ENCODE results near the gene MYBPC2.

MYBPC2 gene

DNA sequence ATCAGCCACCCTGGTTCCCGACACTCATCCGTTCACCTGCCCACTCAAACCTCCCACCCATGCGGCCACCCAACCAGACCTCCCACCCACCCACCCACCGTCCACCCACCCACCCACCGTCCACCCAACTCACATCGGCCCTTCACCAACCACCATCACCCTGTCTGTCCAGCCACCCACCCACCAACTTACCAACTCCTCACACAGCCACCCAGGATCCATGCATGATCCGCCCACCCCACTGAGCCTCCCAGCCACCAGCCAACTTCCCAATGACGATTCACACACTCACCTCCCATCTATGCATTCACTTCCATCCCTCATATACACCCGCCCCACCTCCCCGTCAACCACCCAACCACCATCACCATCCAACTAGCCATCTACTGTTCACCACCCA lies 74.0 kb downstream of the MYBPC2 start:
- Histone ChIP-seq H3K4me1 (ENCODE audit: insufficient read depth, low read length) (no peaks in the 10 kb centered on the region), H3K27ac (ENCODE audit: low read depth, low read length) (no peak overlapping the region), H3K4me3 (ENCODE audit: low read length) (no peak overlapping the region), H3K9me3 (ENCODE audit: insufficient read depth, low read depth, low read length) (0 out of 2 replicates have a peak, but pooled peaks cover 3% of the 10 kb centered on the region), H3K36me3 (ENCODE audit: insufficient read depth, low read length) (no peaks in the 10 kb centered on the region), H3K27me3 (ENCODE audit: insufficient read depth, low read length) (peaks cover 3% of the 10 kb centered on the region; the same call in 1 of the 2 replicates), H3K9ac (ENCODE audit: low read depth, low read length) (no peak overlapping the region)
- WGBS: 86% methylated on average over 6 of the region's 10 CpGs

DNA sequence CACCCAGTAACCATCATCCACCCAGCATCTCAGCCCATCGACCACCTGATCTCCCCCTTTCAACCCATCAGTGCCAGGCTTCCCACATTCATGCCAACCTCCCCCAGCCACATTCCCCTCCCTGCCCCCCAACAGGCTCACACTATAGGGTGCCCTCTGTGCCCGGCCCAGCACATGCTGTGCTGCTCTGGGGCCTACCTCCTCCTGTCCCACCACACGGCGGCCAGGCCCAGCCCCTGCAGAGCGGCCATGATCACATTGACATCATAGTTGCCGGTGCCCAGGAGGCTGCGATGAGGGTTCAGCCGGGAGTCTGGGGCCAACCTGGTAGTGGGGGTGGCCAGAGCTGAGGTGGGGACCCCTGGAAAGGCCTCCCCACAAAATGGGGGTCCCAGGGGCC lies 74.7 kb downstream of the MYBPC2 start:
- Histone ChIP-seq H3K36me3 (ENCODE audit: insufficient read depth, low read length) (no peaks in the 10 kb centered on the region), H3K4me3 (ENCODE audit: low read length) (no peak overlapping the region), H3K4me1 (ENCODE audit: insufficient read depth, low read length) (no peaks in the 10 kb centered on the region), H3K27ac (ENCODE audit: low read depth, low read length) (no peak overlapping the region), H3K9me3 (ENCODE audit: insufficient read depth, low read depth, low read length) (0 out of 2 replicates have a peak, but pooled peaks cover 3% of the 10 kb centered on the region), H3K9ac (ENCODE audit: low read depth, low read length) (no peak overlapping the region), H3K27me3 (ENCODE audit: insufficient read depth, low read length) (peaks cover 3% of the 10 kb centered on the region; the same call in 1 of the 2 replicates)
- 91% methylated on average over 8 of the region's 8 CpGs for WGBS

DNA sequence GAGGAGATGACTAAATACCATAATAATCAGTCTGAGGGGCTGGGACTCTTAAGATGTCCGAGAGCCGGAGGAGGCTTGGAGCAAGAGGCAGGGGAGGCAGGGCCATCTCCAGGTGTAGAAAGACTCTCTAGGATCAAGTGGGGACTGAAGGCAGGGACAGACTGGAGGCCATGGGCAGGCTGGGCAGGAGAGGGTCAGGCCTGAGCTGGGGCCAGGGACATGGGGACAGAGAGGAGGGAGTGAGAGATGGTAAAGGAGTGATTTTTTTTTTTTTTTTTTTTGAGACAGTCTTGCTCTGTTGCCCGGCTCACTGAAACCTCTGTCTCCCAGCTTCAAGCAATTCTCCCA lies 76.1 kb downstream of the MYBPC2 start:
- no peaks in the 10 kb centered on the region for H3K4me1 ChIP-seq (ENCODE audit: insufficient read depth, low read length)
- H3K4me3 ChIP-seq (ENCODE audit: low read length): no peak overlapping the region
- H3K36me3 ChIP-seq (ENCODE audit: insufficient read depth, low read length): no peaks in the 10 kb centered on the region
- no peak overlapping the region for H3K9ac ChIP-seq (ENCODE audit: low read depth, low read length)
- H3K9me3 ChIP-seq (ENCODE audit: insufficient read depth, low read depth, low read length): 0 out of 2 replicates have a peak, but pooled peaks cover 3% of the 10 kb centered on the region
- WGBS: 86% methylated on average over 3 of the region's 3 CpGs
- no peak overlapping the region for H3K27ac ChIP-seq (ENCODE audit: low read depth, low read length)
- peaks cover 3% of the 10 kb centered on the region; the same call in 1 of the 2 replicates for H3K27me3 ChIP-seq (ENCODE audit: insufficient read depth, low read length)

DNA sequence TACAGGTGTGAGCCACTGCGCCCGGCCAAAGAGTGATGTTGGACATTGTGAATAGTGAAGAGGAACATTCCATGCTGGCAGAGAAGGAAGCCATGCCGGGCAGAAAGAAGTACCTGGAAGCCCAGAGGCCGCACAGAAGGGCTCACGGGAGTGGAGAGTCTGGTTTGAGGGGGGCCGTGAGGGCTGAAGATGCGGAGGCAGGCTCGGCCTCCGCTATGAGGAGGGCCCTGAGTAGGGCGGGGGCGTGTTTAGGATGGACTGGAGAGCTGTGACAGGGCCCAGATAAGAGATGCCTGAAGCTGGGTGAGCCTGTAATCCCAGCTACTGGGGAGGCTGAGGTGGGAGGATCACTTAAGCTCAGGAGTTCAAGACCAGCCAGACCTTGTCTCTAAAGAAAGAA lies 76.7 kb downstream of the MYBPC2 start:
- 0 out of 2 replicates have a peak, but pooled peaks cover 3% of the 10 kb centered on the region for H3K9me3 ChIP-seq (ENCODE audit: insufficient read depth, low read depth, low read length)
- no peak overlapping the region for H3K27ac ChIP-seq (ENCODE audit: low read depth, low read length)
- peaks cover 3% of the 10 kb centered on the region; the same call in 1 of the 2 replicates for H3K27me3 ChIP-seq (ENCODE audit: insufficient read depth, low read length)
- no peaks in the 10 kb centered on the region for H3K4me1 ChIP-seq (ENCODE audit: insufficient read depth, low read length)
- no peak overlapping the region for H3K4me3 ChIP-seq (ENCODE audit: low read length)
- WGBS: 87% methylated on average over 11 of the region's 11 CpGs
- H3K36me3 ChIP-seq (ENCODE audit: insufficient read depth, low read length): no peaks in the 10 kb centered on the region
- H3K9ac ChIP-seq (ENCODE audit: low read depth, low read length): no peak overlapping the region

DNA sequence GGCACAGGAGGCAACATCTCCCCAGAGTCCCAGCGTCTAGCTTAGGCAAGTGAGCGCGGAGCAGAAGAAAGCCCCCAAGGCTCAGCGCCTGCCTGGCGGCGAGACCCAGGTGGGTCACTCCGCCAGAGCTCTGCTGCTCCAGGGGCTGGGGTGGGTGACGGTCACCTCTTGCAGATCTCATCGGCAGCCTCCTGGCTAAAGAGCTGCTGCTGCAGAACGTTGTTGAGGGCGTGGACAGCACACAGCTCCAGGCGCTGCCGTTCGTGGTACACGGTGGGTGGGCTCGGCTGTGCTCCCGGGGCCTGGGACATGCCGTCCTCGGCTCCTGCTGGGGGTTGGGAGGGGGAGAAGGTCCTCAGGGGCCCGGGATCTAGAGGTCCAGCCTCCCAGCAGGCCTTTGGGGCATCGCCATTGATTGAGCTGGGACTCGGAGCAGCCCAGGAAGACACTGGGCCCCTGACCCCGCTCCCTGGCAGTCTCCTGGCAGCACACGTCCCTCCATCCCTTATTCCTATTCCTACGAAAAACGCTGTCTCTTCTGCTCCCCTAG lies 77.5 kb downstream of the MYBPC2 start:
- Histone ChIP-seq H3K4me1 (ENCODE audit: insufficient read depth, low read length) (no peaks in the 10 kb centered on the region), H3K27ac (ENCODE audit: low read depth, low read length) (no peak overlapping the region), H3K36me3 (ENCODE audit: insufficient read depth, low read length) (no peaks in the 10 kb centered on the region), H3K27me3 (ENCODE audit: insufficient read depth, low read length) (peaks cover 3% of the 10 kb centered on the region; the same call in 1 of the 2 replicates), H3K9me3 (ENCODE audit: insufficient read depth, low read depth, low read length) (0 out of 2 replicates have a peak, but pooled peaks cover 3% of the 10 kb centered on the region), H3K9ac (ENCODE audit: low read depth, low read length) (peak overlapping the region; percentile 38; the same call in 1 of the 2 replicates), H3K4me3 (ENCODE audit: low read length) (peak overlapping the region; percentile 53)
- WGBS: 73% methylated on average over 26 of the region's 26 CpGs

DNA sequence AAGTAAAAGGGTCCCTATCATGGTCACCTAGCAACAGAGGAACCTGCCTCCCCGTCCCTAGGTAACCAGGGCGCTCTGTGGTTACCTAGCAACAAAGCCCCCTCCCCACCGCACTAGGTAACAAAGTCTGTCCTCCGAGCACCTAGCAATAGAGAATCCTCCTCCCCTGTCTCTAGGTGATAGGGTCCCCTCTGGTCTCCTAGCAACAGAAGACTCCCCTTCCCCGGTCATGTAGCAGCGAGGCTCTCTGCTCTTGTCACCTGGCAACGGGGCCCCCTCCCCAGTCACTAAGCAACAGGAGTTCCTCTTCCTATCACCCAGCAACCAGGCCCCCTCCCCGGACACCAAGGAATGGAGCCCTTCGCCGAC lies 78.0 kb downstream of the MYBPC2 start:
- 42% methylated on average over 10 of the region's 10 CpGs for WGBS
- 0 out of 2 replicates have a peak, but pooled peaks cover 3% of the 10 kb centered on the region for H3K9me3 ChIP-seq (ENCODE audit: insufficient read depth, low read depth, low read length)
- peak overlapping the region; percentile 53 for H3K4me3 ChIP-seq (ENCODE audit: low read length)
- peak overlapping the region; percentile 9; the same call in 1 of the 2 replicates for H3K27ac ChIP-seq (ENCODE audit: low read depth, low read length)
- H3K27me3 ChIP-seq (ENCODE audit: insufficient read depth, low read length): peaks cover 3% of the 10 kb centered on the region; the same call in 1 of the 2 replicates
- H3K9ac ChIP-seq (ENCODE audit: low read depth, low read length): peak overlapping the region; percentile 38
- no peaks in the 10 kb centered on the region for H3K36me3 ChIP-seq (ENCODE audit: insufficient read depth, low read length)
- H3K4me1 ChIP-seq (ENCODE audit: insufficient read depth, low read length): no peaks in the 10 kb centered on the region

DNA sequence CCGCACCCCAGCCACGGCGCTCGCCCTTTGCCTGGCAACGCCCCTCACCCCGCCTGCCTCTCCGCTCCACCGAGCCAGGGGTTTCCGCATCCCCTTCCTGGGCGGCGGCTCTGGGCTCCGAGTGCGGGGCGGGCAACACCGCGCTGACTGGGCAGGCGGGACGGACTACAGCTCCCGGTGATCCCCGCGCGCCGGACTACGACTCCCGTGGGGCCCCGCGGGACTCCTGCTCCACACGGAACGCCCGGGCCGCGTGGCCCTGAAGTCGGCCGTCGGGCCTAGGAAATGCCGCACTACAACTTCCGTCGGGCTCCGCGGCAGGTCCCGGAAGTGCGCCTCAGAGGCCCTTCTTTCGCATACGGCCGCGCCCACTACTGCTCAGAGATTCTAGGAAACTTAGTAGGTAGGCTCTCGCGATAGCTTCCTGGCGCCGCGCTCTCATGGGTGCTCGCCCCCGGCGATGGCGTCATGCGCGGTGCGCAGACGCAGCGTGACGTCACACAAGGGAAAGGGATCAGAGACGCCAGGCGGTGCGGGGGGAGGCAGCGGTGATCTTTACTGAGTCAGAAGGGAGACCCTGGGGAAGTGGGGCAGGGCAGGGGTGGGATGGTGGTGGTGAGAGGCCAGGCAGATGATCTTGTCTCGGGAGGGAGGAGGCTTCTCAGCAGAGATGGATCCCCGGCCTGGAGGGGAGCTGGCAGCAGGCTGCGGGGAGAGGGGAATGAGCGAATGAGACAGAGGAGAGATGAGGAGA lies 78.6 kb downstream of the MYBPC2 start, which contains the start of gene JOSD2:
TSS of gene JOSD2 (minus strand) at position 123 of the 754 bp plus-strand sequence. CDS start 760 bp downstream, outside the sequence.
- 0 out of 2 replicates have a peak, but pooled peaks cover 3% of the 10 kb centered on the region for H3K9me3 ChIP-seq (ENCODE audit: insufficient read depth, low read depth, low read length)
- no peaks in the 10 kb centered on the region for H3K4me1 ChIP-seq (ENCODE audit: insufficient read depth, low read length)
- 53% methylated on average over 69 of the region's 69 CpGs for WGBS
- peaks cover 3% of the 10 kb centered on the region; the same call in 1 of the 2 replicates for H3K27me3 ChIP-seq (ENCODE audit: insufficient read depth, low read length)
- H3K36me3 ChIP-seq (ENCODE audit: insufficient read depth, low read length): no peaks in the 10 kb centered on the region
- H3K27ac ChIP-seq (ENCODE audit: low read depth, low read length): peak within 1 kb of the TSS; percentile 9; the same call in 1 of the 2 replicates
- peak within 1 kb of the TSS; percentile 53 for H3K4me3 ChIP-seq (ENCODE audit: low read length)
- H3K9ac ChIP-seq (ENCODE audit: low read depth, low read length): peak within 1 kb of the TSS; percentile 38

DNA sequence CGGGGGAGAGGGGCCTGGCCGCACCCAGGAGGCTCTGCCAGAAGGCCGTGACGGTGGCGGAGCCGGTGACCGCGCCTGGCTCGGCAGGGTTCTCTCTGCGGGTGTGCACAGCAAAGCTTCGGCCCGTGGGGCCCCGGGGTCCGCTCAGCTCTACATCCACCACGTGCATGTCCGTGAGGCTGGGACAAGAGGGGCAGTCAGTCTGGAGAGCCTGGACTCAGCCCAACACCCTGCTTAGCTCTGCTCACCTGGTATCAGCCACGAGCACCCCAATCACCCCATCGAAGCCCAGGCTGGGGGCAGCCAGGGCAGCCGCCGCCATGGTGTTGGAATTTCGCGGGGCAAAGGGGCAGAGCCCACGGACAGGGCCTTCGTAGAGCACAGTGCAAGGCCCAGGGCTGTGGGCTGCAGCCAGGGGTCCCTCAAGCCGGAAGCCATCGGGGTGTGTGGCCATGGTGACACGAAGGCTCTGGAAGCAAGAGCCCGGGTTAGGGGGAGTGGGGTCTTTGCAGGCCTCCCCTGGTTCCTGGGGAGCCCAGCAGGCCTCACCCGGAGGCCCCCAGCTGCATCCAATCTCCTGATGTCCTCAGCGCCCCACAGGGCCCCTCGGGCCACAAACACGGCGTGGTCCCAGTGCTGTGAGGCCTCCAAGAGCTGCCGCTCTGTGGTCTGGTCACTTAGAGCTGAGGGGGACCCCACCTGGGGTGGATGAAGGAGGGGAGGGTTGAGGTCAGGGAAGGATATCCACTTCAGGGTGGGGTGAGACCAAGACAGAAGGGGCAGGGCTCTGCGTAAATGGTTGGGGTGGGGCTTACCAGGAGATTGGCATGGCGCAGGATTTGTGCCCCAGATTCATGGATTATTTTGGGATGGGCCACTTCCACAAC lies 79.7 kb downstream of the MYBPC2 start:
- no peaks in the 10 kb centered on the region for H3K4me1 ChIP-seq (ENCODE audit: insufficient read depth, low read length)
- no peak overlapping the region for H3K4me3 ChIP-seq (ENCODE audit: low read length)
- H3K9me3 ChIP-seq (ENCODE audit: insufficient read depth, low read depth, low read length): 0 out of 2 replicates have a peak, but pooled peaks cover 3% of the 10 kb centered on the region
- WGBS: 93% methylated on average over 36 of the region's 36 CpGs
- H3K9ac ChIP-seq (ENCODE audit: low read depth, low read length): no peak overlapping the region
- H3K27ac ChIP-seq (ENCODE audit: low read depth, low read length): no peak overlapping the region
- H3K36me3 ChIP-seq (ENCODE audit: insufficient read depth, low read length): no peaks in the 10 kb centered on the region
- H3K27me3 ChIP-seq (ENCODE audit: insufficient read depth, low read length): peaks cover 3% of the 10 kb centered on the region; the same call in 1 of the 2 replicates

DNA sequence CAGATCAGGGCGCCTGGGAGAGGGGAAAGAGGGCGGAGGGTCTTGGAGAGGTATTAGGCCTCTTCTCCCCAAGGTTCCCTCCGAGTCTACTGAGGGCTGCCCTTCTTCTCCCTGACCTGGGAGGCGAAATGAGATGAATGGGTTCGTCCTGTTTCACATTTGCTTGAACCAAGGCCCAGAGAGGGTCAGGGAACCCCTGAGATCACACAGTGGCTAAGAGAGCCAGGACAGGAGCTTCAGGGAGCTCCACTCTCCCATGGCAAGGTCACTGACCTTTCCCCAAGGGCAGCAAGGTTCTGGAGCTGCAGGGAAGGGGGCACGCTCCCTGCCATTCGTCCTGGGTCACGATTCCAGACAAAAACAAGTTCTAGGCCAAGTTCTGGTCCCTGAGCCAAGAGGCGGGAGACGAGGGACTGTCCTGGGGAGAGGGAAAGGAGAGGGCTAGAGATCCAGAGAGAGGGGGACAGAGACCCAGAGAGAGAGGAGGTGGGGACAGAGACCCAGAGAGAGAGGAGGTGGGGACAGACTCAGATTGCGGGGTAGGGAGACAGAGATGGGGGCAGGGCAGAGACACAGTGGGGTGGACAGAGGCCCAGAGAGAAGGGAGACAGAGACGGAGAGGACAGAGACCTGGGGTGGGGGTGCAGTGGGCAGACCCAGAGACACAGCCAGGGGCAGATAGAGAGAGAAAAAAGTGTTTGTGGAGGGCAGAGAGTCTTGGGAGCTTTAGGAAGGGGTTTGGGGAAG lies 80.5 kb downstream of the MYBPC2 start:
- peaks cover 3% of the 10 kb centered on the region; the same call in 1 of the 2 replicates for H3K27me3 ChIP-seq (ENCODE audit: insufficient read depth, low read length)
- no peak overlapping the region for H3K27ac ChIP-seq (ENCODE audit: low read depth, low read length)
- no peaks in the 10 kb centered on the region for H3K36me3 ChIP-seq (ENCODE audit: insufficient read depth, low read length)
- no peaks in the 10 kb centered on the region for H3K4me1 ChIP-seq (ENCODE audit: insufficient read depth, low read length)
- WGBS: 75% methylated on average over 12 of the region's 12 CpGs
- H3K9me3 ChIP-seq (ENCODE audit: insufficient read depth, low read depth, low read length): 0 out of 2 replicates have a peak, but pooled peaks cover 3% of the 10 kb centered on the region
- H3K4me3 ChIP-seq (ENCODE audit: low read length): no peak overlapping the region
- no peak overlapping the region for H3K9ac ChIP-seq (ENCODE audit: low read depth, low read length)

DNA sequence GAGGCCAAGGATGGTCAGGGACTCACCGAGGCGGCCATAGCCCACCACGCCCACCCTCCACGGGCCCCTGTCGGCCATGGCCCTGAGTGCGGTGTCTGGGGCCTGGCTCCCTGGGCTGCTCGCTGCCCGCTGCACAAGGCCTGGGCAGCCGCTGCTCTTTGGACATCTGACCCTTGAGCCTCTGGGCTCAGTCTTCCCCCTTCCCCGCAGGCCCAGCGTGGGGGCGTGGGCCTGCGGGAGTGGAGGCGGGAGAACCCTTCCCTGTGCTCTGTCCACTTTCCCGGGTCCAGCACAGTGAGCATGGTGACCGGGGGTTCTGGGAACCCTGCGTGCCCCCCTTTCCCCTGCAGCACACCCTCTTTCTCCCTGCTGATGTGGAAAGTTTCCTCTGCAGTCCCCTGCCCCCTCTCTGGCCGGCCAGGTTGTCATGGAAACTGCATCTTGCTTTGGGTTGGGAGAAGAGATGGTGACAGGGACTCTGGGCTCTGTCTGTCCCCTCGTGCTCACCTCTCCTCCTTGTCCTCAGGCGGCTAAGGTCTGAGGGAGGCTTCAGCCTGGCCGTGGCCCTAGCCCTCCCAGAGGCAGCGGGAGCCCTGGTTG lies 81.2 kb downstream of the MYBPC2 start, which contains the start of gene ASPDH:
TSS of gene ASPDH (minus strand) at position 168 of the 600 bp plus-strand sequence. CDS start at position 78, 90 bp downstream.
- Histone ChIP-seq H3K27me3 (ENCODE audit: insufficient read depth, low read length) (peaks cover under 1% of the 10 kb centered on the region; the same call in 1 of the 2 replicates), H3K4me3 (ENCODE audit: low read length) (no peak within 1 kb of the TSS), H3K4me1 (ENCODE audit: insufficient read depth, low read length) (no peaks in the 10 kb centered on the region), H3K36me3 (ENCODE audit: insufficient read depth, low read length) (no peaks in the 10 kb centered on the region), H3K9me3 (ENCODE audit: insufficient read depth, low read depth, low read length) (0 out of 2 replicates have a peak, but pooled peaks cover 3% of the 10 kb centered on the region), H3K27ac (ENCODE audit: low read depth, low read length) (no peak within 1 kb of the TSS), H3K9ac (ENCODE audit: low read depth, low read length) (no peak within 1 kb of the TSS)
- WGBS: 83% methylated on average over 22 of the region's 22 CpGs
